Measurements from ENCODE around the gene RHOXF2B. TPM values are rescaled to one million over a fixed set of nuclear protein-coding genes. Genes with fewer than 3 reads are reported as not detected.

Gene RHOXF2B
- polyA plus RNA-seq, 1 donor: not detected

Other genes starting within 250 kb of the RHOXF2B start
- 14.6 TPM for gene UPF3B, start 224.7 kb downstream of the RHOXF2B start, polyA plus RNA-seq (ENCODE audit: insufficient read length)
- 9.2 TPM for gene RNF113A, start 206.0 kb downstream of the RHOXF2B start, polyA plus RNA-seq (ENCODE audit: insufficient read length)
- 79.5 TPM for gene NDUFA1, start 205.9 kb downstream of the RHOXF2B start, polyA plus RNA-seq (ENCODE audit: insufficient read length)
- gene AKAP14, start 181.8 kb downstream of the RHOXF2B start, polyA plus RNA-seq (ENCODE audit: insufficient read length): not detected
- gene NKAP, start 133.9 kb downstream of the RHOXF2B start, polyA plus RNA-seq (ENCODE audit: insufficient read length): 7.8 TPM
- gene RHOXF1, start 38.2 kb upstream of the RHOXF2B start, polyA plus RNA-seq (ENCODE audit: insufficient read length): 0.35 TPM
- 0.06 TPM for gene RHOXF2, start 80.9 kb upstream of the RHOXF2B start, polyA plus RNA-seq (ENCODE audit: insufficient read length)
- 12.1 TPM for gene ZBTB33, start 173.1 kb upstream of the RHOXF2B start, polyA plus RNA-seq (ENCODE audit: insufficient read length)
- gene TMEM255A, start 233.8 kb upstream of the RHOXF2B start, polyA plus RNA-seq (ENCODE audit: insufficient read length): 15.0 TPM

All from hindlimb muscle (tissue), 1 donor.